Vagina (tissue), 2 donors: ENCODE results near the gene PHF20. TPM values are rescaled to one million over a fixed set of nuclear protein-coding genes. Genes with fewer than 3 reads are reported as not detected.
A peak's percentile ranks its signal among the peaks of the same experiment; 100 is the strongest.

Experiments used
- DNase-seq, 2 donors: peaks; one replicate each; pipeline ENCODE4 v3.0.0-alpha.2; 2017; ENCODE audit errors: extremely low spot score in 2 of 2
- H3K27ac ChIP-seq: fragments of 200-600 bp; sonication (generic); one replicate; pipeline ENCODE4 v1.5.1; 2019
- H3K27me3 ChIP-seq: fragments of 200-600 bp; sonication (generic); one replicate; pipeline ENCODE4 v1.5.1; 2019
- H3K36me3 ChIP-seq, 2 donors: fragments of 200-600 bp; sonication (generic); one replicate each; pipeline ENCODE4 v1.5.1; 2017 to 2019
- H3K4me1 ChIP-seq: fragments of 200-600 bp; sonication (generic); one replicate; pipeline ENCODE4 v1.5.1; 2019
- H3K4me3 ChIP-seq, 2 donors: fragments of 200-600 bp; sonication (generic); 1 replicate in 1 of 2; 2 replicates in 1 of 2; pipeline ENCODE4 v1.5.1; 2016 to 2019
- H3K9me3 ChIP-seq: fragments of 200-600 bp; sonication (generic); one replicate; pipeline ENCODE4 v1.5.1; 2019
- POLR2A ChIP-seq, 2 donors: fragments of 450-650 bp; IDR thresholded peaks; one replicate each; pipeline ENCODE4 v1.6.1; 2017; ENCODE audit warnings: antibody characterized with exemption in 2 of 2, mild to moderate bottlenecking in 2 of 2, moderate library complexity in 2 of 2
- POLR2AphosphoS5 ChIP-seq, 2 donors: sonication (generic); formaldehyde crosslinking; IDR thresholded peaks; one replicate each; pipeline ENCODE4 v1.9.0; 2017; ENCODE audit warnings: antibody characterized with exemption in 2 of 2, mild to moderate bottlenecking in 2 of 2, low read depth in 1 of 2; ENCODE audit not compliant: insufficient read depth in 1 of 2
- intact Hi-C: fragments of 100-400 bp; cut with DNase I; formaldehyde crosslinking; loops from one replicate; pipeline ENCODE4 v1.15.1; 2023
- total RNA-seq: library from RNA; depleted of rRNA; stranded (reverse); fragments of >200 nt; gene quantifications from one replicate; pipeline ENCODE4 v1.2.3, GENCODE V29; 2016
- TF ChIP-seq, protein P1 (sequence below), 3 experiments: fragments of 450-650 bp in 2 of 3; fragments of 200-600 bp in 1 of 3; sonication (generic) in 1 of 3; IDR thresholded peaks; one replicate each; pipeline ENCODE4 v1.5.1; 2017 to 2019; ENCODE audit warnings: antibody characterized with exemption in 3 of 3, mild to moderate bottlenecking in 2 of 3, moderate library complexity in 2 of 3

PHF20 gene
- total RNA-seq, 1 donor from 2014 or later, result 37.3 TPM

DNA sequence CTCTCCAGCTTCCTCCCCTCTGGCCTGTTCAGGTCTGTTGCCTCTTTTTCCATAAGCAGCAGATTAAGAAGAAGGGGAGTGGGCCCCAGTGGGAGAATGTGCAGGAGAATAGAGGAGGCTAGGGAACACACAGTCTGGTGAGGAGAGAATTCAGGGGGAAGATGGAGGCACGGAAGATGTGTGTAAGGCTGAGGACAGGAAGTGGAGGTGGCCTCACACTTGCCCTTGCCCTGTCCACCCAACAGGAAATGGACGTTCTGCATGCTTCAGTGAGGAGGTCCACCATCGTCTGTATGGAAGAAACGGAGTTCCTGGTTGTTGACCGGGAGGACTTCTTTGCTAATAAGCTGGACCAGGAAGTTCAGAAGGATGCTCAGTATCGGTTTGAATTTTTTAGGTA is 212.6 kb downstream of the PHF20 start:
- no peak overlapping the region for H3K4me3 ChIP-seq
- no peak overlapping the region for H3K27ac ChIP-seq
- H3K4me1 ChIP-seq, result no peaks in the 10 kb centered on the region

DNA sequence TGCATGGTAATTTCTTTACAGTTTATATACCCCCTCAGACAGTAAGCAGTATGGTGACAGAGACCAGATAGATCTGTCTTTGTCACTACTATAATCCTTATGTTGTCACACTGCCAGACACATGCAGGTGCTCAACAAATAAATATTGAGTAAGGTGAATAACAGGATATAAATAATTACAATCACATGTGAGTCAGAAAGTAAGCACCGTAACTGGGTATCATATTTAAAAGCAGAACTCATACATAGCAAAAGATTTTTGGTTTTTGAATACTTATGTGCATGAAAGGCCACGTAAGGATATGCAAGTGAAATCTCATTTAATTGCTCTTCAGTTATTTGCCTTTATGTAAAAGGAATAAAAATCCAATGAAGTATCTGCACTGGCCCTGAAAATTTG is 214.0 kb downstream of the PHF20 start:
- DNase-seq, result no peak
- Histone ChIP-seq H3K4me3 (no peak overlapping the region), H3K27me3 (no peaks in the 10 kb centered on the region), H3K9me3 (no peaks in the 10 kb centered on the region), H3K36me3 (no peaks in the 10 kb centered on the region), H3K4me1 (no peaks in the 10 kb centered on the region), H3K27ac (no peak overlapping the region)
- intact Hi-C loops, result no loop called here
- TF ChIP-seq POLR2AphosphoS5 (IDR thresholded peaks at IDR 0.05; ENCODE audit: insufficient read depth in 1 of 2, low read depth in 1 of 2), result no peak
- TF ChIP-seq, protein P1, sequence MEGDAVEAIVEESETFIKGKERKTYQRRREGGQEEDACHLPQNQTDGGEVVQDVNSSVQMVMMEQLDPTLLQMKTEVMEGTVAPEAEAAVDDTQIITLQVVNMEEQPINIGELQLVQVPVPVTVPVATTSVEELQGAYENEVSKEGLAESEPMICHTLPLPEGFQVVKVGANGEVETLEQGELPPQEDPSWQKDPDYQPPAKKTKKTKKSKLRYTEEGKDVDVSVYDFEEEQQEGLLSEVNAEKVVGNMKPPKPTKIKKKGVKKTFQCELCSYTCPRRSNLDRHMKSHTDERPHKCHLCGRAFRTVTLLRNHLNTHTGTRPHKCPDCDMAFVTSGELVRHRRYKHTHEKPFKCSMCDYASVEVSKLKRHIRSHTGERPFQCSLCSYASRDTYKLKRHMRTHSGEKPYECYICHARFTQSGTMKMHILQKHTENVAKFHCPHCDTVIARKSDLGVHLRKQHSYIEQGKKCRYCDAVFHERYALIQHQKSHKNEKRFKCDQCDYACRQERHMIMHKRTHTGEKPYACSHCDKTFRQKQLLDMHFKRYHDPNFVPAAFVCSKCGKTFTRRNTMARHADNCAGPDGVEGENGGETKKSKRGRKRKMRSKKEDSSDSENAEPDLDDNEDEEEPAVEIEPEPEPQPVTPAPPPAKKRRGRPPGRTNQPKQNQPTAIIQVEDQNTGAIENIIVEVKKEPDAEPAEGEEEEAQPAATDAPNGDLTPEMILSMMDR (IDR thresholded peaks at IDR 0.05), result no peak
- TF ChIP-seq POLR2A (IDR thresholded peaks at IDR 0.05), result no peak

More for the DNA sequence above, 212.6 kb downstream of the PHF20 start:
- intact Hi-C loops, result no loop called here
- Histone ChIP-seq H3K27me3 (no peaks in the 10 kb centered on the region), H3K9me3 (no peaks in the 10 kb centered on the region), H3K36me3 (no peaks in the 10 kb centered on the region)
- DNase-seq, result no peak
- TF ChIP-seq POLR2A (IDR thresholded peaks at IDR 0.05) (no peak), POLR2AphosphoS5 (IDR thresholded peaks at IDR 0.05; ENCODE audit: insufficient read depth in 1 of 2, low read depth in 1 of 2) (no peak)
- TF ChIP-seq, protein P1 (IDR thresholded peaks at IDR 0.05), result no peak

GRCh38 chr20:35988910-35989463 is 217.2 kb downstream of the PHF20 start:
- TF ChIP-seq POLR2AphosphoS5 (IDR thresholded peaks at IDR 0.05; ENCODE audit: insufficient read depth in 1 of 2, low read depth in 1 of 2) (no peak), POLR2A (IDR thresholded peaks at IDR 0.05) (no peak)
- TF ChIP-seq, protein P1 (IDR thresholded peaks at IDR 0.05), result no peak
- intact Hi-C loops, result no loop called here
- DNase-seq, result no peak
- no peaks in the 10 kb centered on the region for H3K27me3 ChIP-seq
- H3K27ac ChIP-seq, result no peak overlapping the region
- H3K36me3 ChIP-seq, result no peaks in the 10 kb centered on the region
- no peak overlapping the region for H3K4me3 ChIP-seq
- H3K9me3 ChIP-seq, result no peaks in the 10 kb centered on the region
- no peaks in the 10 kb centered on the region for H3K4me1 ChIP-seq

GRCh38 chr20:35991142-35991771 is 219.4 kb downstream of the PHF20 start:
- no peak for DNase-seq
- TF ChIP-seq POLR2AphosphoS5 (IDR thresholded peaks at IDR 0.05; ENCODE audit: insufficient read depth in 1 of 2, low read depth in 1 of 2) (no peak), POLR2A (IDR thresholded peaks at IDR 0.05) (no peak)
- TF ChIP-seq, protein P1 (IDR thresholded peaks at IDR 0.05), result peak in 1 of 3 experiments; percentile 11
- Histone ChIP-seq H3K4me3 (no peak overlapping the region), H3K27me3 (no peaks in the 10 kb centered on the region), H3K27ac (no peak overlapping the region), H3K9me3 (no peaks in the 10 kb centered on the region), H3K36me3 (no peaks in the 10 kb centered on the region), H3K4me1 (no peaks in the 10 kb centered on the region)
- intact Hi-C loops, result no loop called here

DNA sequence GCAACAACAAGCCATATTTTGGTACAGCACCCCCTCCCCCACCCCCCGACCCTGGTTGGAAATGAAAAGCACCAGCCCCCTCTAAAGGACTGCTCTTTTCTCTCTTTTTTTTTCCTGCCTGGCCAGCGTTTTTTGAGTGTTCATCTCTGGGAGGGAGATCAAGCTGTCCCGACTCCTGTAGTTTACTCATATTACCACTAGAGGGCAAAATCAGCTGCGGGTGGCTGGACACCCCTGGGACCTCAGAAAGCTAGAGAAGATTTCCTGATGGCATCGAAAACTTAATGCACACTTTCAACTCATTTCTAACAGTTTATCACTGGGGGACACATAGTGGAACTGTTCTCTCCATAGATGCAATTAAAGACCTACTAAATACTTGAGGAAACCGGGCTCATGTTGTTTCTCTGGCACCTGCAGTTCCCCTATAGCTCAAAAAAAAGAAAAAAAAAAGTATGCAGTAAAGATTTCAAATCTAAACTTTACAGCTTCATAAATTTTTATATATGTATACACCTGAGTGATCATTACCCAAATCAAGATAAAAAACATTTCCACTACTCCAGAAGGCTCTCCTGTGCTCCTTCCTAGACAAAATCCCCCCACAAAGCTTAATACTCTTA is 221.0 kb downstream of the PHF20 start:
- H3K36me3 ChIP-seq, result no peaks in the 10 kb centered on the region
- no peaks in the 10 kb centered on the region for H3K9me3 ChIP-seq
- TF ChIP-seq, protein P1 (IDR thresholded peaks at IDR 0.05), result peak; percentile 49 to 87 (median 64)
- no peak for TF ChIP-seq POLR2AphosphoS5 (IDR thresholded peaks at IDR 0.05; ENCODE audit: insufficient read depth in 1 of 2, low read depth in 1 of 2)
- H3K27me3 ChIP-seq, result no peaks in the 10 kb centered on the region
- H3K27ac ChIP-seq, result no peak overlapping the region
- H3K4me3 ChIP-seq, result no peak overlapping the region
- no peak for DNase-seq
- no peaks in the 10 kb centered on the region for H3K4me1 ChIP-seq
- intact Hi-C loops, result no loop called here
